Stomach smooth muscle (tissue), 2 donors: Measurements from ENCODE around the gene STEEP1.

ENCODE experiments used
- H3K27ac ChIP-seq: one replicate; pipeline ENCODE4 v1.7.0; 2013; ENCODE audit warnings: mild to moderate bottlenecking, low read length, inconsistent platforms
- H3K27me3 ChIP-seq, 2 donors: one replicate each; pipeline ENCODE4 v1.7.0; 2013; ENCODE audit warnings: low read length in 2 of 2; ENCODE audit not compliant: insufficient read depth in 2 of 2, control insufficient read depth in 1 of 2
- H3K36me3 ChIP-seq, 2 donors: one replicate each; pipeline ENCODE4 v1.7.0; 2013; ENCODE audit warnings: low read length in 2 of 2; ENCODE audit not compliant: control insufficient read depth in 2 of 2, insufficient read depth in 2 of 2
- H3K4me1 ChIP-seq: one replicate; pipeline ENCODE4 v1.7.0; 2013; ENCODE audit warnings: low read length; ENCODE audit not compliant: control insufficient read depth, insufficient read depth
- H3K4me3 ChIP-seq, 2 donors: one replicate each; pipeline ENCODE4 v1.7.0; 2013; ENCODE audit warnings: low read length in 2 of 2
- H3K9ac ChIP-seq, 2 donors: one replicate each; pipeline ENCODE4 v1.7.0; 2013; ENCODE audit warnings: low read length in 2 of 2, mild to moderate bottlenecking in 1 of 2
- H3K9me3 ChIP-seq, 2 donors: one replicate each; pipeline ENCODE4 v1.7.0; 2013; ENCODE audit warnings: low read length in 2 of 2; ENCODE audit not compliant: control insufficient read depth in 2 of 2
- donor health status: healthy.
- donor health status: Pancreatic carcinoma.

Gene STEEP1

DNA sequence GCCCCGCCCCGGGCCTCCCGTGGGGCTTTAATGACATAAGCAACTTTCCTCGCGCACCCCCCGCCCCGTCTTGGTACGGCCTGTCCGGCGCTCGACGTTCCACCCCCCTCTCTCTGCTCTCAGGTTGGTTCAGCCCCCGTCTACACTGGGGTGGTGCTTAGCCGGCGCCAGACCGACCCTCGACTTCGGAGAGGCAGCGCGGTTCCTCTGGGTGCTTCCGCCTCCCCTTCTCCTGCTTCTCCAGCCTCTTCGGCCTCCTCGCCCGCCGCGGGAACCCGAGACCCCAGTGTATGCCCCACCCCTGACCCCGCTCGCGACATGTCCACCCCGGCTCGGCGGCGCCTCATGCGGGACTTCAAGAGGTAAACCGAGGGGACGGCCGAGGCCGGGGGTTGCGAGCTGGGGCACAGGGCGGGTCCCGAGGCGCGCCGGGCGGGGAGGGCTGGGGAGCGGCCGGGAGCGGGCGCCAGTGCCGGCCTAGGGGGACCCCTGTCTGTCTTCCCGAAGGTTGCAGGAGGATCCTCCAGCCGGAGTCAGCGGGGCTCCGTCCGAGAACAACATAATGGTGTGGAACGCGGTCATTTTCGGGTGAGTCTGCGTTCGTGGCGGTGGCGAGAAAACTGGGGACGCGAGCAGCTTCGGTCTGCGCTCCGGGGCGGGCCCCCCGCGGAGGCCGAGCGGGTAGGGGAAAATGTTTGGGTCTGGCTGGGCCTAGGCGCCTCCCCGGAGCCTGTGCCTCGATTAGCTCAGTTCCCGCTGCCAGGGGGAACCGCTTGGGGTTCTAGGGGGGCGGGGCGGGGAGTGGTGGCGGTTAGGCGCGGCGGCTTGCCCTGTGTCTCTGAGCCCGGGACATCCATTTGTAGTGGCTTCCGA lies 9.4 kb upstream of the STEEP1 start, which contains the start of gene UBE2A:
Gene UBE2A (plus strand): TSS at position 170 of the 873 bp plus-strand sequence. CDS start 149 bp downstream, at position 319.
- peak within 1 kb of the TSS; percentile 59 to 75 for H3K4me3 ChIP-seq
- no peaks in the 10 kb centered on the region for H3K36me3 ChIP-seq
- peaks cover 10% of the 10 kb centered on the region for H3K4me1 ChIP-seq
- H3K9me3 ChIP-seq: no peaks in the 10 kb centered on the region
- peak within 1 kb of the TSS; percentile 74 to 76 for H3K9ac ChIP-seq
- peak within 1 kb of the TSS; percentile 82 for H3K27ac ChIP-seq
- peaks cover 0 to 5% of the 10 kb centered on the region in 2 donors for H3K27me3 ChIP-seq

DNA sequence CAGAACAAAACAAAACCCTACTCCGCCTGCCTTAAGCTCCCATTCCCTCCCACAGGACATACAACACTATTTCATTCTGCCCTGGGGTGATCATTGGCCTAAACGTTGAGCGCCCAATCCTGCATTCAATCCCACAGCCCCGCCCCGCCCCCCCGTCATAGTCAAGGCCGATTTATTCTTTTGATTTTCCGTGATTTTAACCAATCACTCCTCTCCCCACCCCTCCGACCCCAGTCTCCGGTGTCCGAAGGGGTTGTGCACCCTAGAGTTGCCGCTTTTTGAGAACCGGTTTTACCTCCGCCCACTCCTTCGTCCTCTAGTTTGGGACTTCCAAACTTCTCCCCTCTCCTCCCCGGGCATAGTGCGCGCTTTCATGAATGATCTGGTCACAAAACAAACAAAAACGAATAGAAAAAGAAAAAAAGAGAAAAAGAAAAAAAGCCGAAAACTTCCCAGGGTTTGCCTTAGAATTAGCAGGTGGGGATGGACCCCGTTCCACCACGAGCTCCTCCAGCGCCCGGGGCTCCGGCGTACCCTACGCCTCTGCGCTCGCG lies 8.7 kb upstream of the STEEP1 start:
- peaks cover 10% of the 10 kb centered on the region for H3K4me1 ChIP-seq
- peak overlapping the region; percentile 73 to 74 for H3K9ac ChIP-seq
- H3K27ac ChIP-seq: peak overlapping the region; percentile 82
- no peaks in the 10 kb centered on the region for H3K9me3 ChIP-seq
- H3K4me3 ChIP-seq: peak overlapping the region; percentile 59 to 75
- peaks cover 0 to 5% of the 10 kb centered on the region in 2 donors for H3K27me3 ChIP-seq
- H3K36me3 ChIP-seq: no peaks in the 10 kb centered on the region

- peak overlapping the region; percentile 82 for H3K27ac ChIP-seq
- H3K9ac ChIP-seq: peak overlapping the region in 1 of 2 donors; percentile 74
These were observed 8.0 kb upstream of the STEEP1 start for GRCh38 chrX:119573222-119573621.

DNA sequence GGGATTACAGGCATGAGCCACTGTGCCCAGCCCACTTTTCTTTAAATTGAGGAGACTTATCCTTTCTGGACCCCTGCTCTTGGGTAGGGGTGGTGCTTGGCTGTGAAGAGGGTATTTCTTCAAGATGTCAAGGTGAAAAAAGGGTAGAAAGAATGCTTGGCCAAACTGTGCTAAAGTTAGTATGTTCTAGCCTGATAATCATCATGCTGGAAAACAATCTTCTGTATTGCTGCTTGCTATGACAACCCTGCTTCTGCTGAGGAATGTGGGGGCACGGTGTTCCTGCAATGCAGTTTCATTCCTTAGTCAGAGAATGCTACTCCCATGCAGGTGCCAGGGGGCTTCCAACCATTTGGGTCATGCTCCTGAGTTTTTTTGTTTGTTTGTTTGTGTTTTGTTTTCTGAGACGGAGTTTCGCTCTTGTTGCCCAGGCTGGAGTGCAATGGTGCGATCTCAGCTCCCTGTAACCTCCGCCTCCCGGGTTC lies 5.2 kb upstream of the STEEP1 start:
- H3K27ac ChIP-seq: no peak overlapping the region
- peaks cover 0 to 2% of the 10 kb centered on the region in 2 donors for H3K27me3 ChIP-seq
- peaks cover 5% of the 10 kb centered on the region for H3K4me1 ChIP-seq
- H3K4me3 ChIP-seq: no peak overlapping the region
- no peak overlapping the region for H3K9ac ChIP-seq
- no peaks in the 10 kb centered on the region for H3K9me3 ChIP-seq
- H3K36me3 ChIP-seq: no peaks in the 10 kb centered on the region

More at GRCh38 chrX:119573222-119573621, 8.0 kb upstream of the STEEP1 start:
- Histone ChIP-seq H3K9me3 (no peaks in the 10 kb centered on the region), H3K4me1 (peaks cover 10% of the 10 kb centered on the region), H3K36me3 (no peaks in the 10 kb centered on the region), H3K27me3 (peaks cover 0 to 5% of the 10 kb centered on the region in 2 donors), H3K4me3 (peak overlapping the region; percentile 59 to 75)

GRCh38 chrX:119552508-119552907 lies 12.7 kb downstream of the STEEP1 start:
- H3K27ac ChIP-seq: no peak overlapping the region
- H3K9me3 ChIP-seq: no peaks in the 10 kb centered on the region
- no peak overlapping the region for H3K9ac ChIP-seq
- H3K27me3 ChIP-seq: no peaks in the 10 kb centered on the region
- H3K4me1 ChIP-seq: no peaks in the 10 kb centered on the region
- no peaks in the 10 kb centered on the region for H3K36me3 ChIP-seq
- no peak overlapping the region for H3K4me3 ChIP-seq

GRCh38 chrX:119549327-119550016 lies 15.7 kb downstream of the STEEP1 start:
- H3K36me3 ChIP-seq: no peaks in the 10 kb centered on the region
- no peaks in the 10 kb centered on the region for H3K27me3 ChIP-seq
- no peaks in the 10 kb centered on the region for H3K4me1 ChIP-seq
- no peak overlapping the region for H3K4me3 ChIP-seq
- H3K9ac ChIP-seq: no peak overlapping the region
- no peak overlapping the region for H3K27ac ChIP-seq
- H3K9me3 ChIP-seq: no peaks in the 10 kb centered on the region

GRCh38 chrX:119541188-119541587 lies 24.0 kb downstream of the STEEP1 start:
- no peaks in the 10 kb centered on the region for H3K27me3 ChIP-seq
- no peak overlapping the region for H3K4me3 ChIP-seq
- H3K9ac ChIP-seq: no peak overlapping the region
- no peak overlapping the region for H3K27ac ChIP-seq
- H3K4me1 ChIP-seq: no peaks in the 10 kb centered on the region
- peaks cover 0 to 5% of the 10 kb centered on the region in 2 donors for H3K36me3 ChIP-seq
- H3K9me3 ChIP-seq: no peaks in the 10 kb centered on the region

DNA sequence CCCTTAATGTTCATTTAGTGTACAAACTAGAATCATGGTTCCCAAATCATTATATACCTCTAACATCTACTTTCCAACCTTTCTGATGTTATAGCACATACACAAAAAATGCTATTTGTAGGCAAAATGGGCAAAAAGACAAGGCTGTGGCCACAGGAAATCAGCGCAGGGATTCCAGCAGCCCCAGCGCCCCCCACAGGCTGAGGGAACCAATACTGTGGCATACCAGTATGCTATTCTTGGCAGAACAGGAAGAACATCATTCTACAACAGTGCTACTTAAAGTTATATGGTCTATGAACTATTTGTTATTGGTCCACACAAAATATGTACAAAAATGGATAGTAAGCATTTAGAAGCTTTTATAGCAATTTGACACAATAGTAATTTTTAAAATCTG lies 25.3 kb downstream of the STEEP1 start:
- H3K4me3 ChIP-seq: no peak overlapping the region
- peaks cover 0 to 5% of the 10 kb centered on the region in 2 donors for H3K36me3 ChIP-seq
- H3K27ac ChIP-seq: no peak overlapping the region
- no peaks in the 10 kb centered on the region for H3K9me3 ChIP-seq
- no peaks in the 10 kb centered on the region for H3K4me1 ChIP-seq
- H3K27me3 ChIP-seq: no peaks in the 10 kb centered on the region
- no peak overlapping the region for H3K9ac ChIP-seq

DNA sequence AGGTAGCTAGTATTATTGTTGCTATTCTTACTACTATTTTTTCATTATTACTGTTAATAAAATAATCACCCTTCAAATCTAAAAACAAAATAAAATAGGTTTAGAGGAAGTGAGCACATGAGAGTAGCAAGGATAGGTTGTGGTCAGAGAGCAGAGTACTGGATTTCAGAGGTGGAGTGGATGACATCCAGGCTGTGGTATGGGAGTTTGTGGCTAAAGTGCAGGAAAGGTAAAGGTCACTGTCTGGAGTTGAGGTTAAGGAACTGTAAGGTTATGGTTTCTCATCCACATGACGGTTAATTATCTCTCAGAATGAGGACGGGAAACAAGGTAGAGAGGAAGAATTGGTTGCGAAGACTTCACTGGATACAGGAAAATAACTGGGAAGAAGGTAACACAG lies 27.7 kb downstream of the STEEP1 start:
- Histone ChIP-seq H3K27ac (no peak overlapping the region), H3K36me3 (peaks cover 0 to 5% of the 10 kb centered on the region in 2 donors), H3K9ac (no peak overlapping the region), H3K9me3 (no peaks in the 10 kb centered on the region), H3K4me1 (no peaks in the 10 kb centered on the region), H3K4me3 (no peak overlapping the region), H3K27me3 (no peaks in the 10 kb centered on the region)

GRCh38 chrX:119529345-119530276 lies 35.6 kb downstream of the STEEP1 start:
- Histone ChIP-seq H3K4me3 (no peak overlapping the region), H3K27me3 (no peaks in the 10 kb centered on the region), H3K9ac (no peak overlapping the region), H3K36me3 (no peaks in the 10 kb centered on the region), H3K27ac (no peak overlapping the region), H3K9me3 (no peaks in the 10 kb centered on the region), H3K4me1 (no peaks in the 10 kb centered on the region)
